ENCODE results near the gene IL2RA.
"Not testable (repeated sequence)": the region's sequence is repeated elsewhere in the genome, so short reads cannot be mapped to it uniquely, and the experiment has no call there.

GRCh38 chr10:5962358-5962940 is 99.7 kb downstream of the IL2RA start:
- not testable (repeated sequence) for TF ChIP-seq CTCF (IDR thresholded peaks at IDR 0.05 in 2 of 3, conservative IDR thresholded peaks at IDR 0.05 in 1 of 3; ENCODE audit: borderline replicate concordance in 1 of 3, insufficient read depth in 1 of 3, low read depth in 2 of 3, low read length in 2 of 3); ZNF274 (IDR thresholded peaks at IDR 0.05; ENCODE audit: low read depth, low read length); POLR2A (IDR thresholded peaks at IDR 0.05; ENCODE audit: borderline replicate concordance, extremely low read depth, insufficient read depth, insufficient read length); EZH2 (IDR thresholded peaks at IDR 0.05); CEBPB (IDR thresholded peaks at IDR 0.05; ENCODE audit: low read depth); MAX (IDR thresholded peaks at IDR 0.05); POLR2AphosphoS5 (IDR thresholded peaks at IDR 0.05; ENCODE audit: low read depth, low read length); TCF7L2 (IDR thresholded peaks at IDR 0.05; ENCODE audit: borderline replicate concordance, extremely low read depth, insufficient read depth, insufficient read length)

Measured in HCT116 (cell line).